ENCODE data around the gene DMKN.
"Not testable (repeated sequence)": the region's sequence is repeated elsewhere in the genome, so short reads cannot be mapped to it uniquely, and the experiment has no call there.

DMKN gene

GRCh38 chr19:35462476-35462953 is 50.9 kb downstream of the DMKN start:
- no peak for TF ChIP-seq POLR2A (IDR thresholded peaks at IDR 0.05; ENCODE audit: low read depth, low read length)
- FAIRE-seq (no peak), DNase-seq (ENCODE audit: insufficient read length, low spot score) (no peak)

- DNase-seq (ENCODE audit: insufficient read length, low spot score); FAIRE-seq: not testable (repeated sequence)
Observed at GRCh38 chr19:35461788-35462187, 51.7 kb downstream of the DMKN start.

GRCh38 chr19:35461060-35461459 is 52.4 kb downstream of the DMKN start:
- FAIRE-seq (no peak), DNase-seq (ENCODE audit: insufficient read length, low spot score) (no peak)
- TF ChIP-seq POLR2A (IDR thresholded peaks at IDR 0.05; ENCODE audit: low read depth, low read length) = no peak

- no peak for DNase-seq (ENCODE audit: insufficient read length, low spot score)
- TF ChIP-seq POLR2A (IDR thresholded peaks at IDR 0.05; ENCODE audit: low read depth, low read length) = no peak
- FAIRE-seq = no peak
Observed at GRCh38 chr19:35460608-35461007, 52.8 kb downstream of the DMKN start.

GRCh38 chr19:35459414-35460082 is 53.9 kb downstream of the DMKN start:
- no peak for TF ChIP-seq POLR2A (IDR thresholded peaks at IDR 0.05; ENCODE audit: low read depth, low read length)
- FAIRE-seq (no peak), DNase-seq (ENCODE audit: insufficient read length, low spot score) (no peak)

GRCh38 chr19:35458731-35459391 is 54.6 kb downstream of the DMKN start:
- no peak for FAIRE-seq
- no peak for TF ChIP-seq POLR2A (IDR thresholded peaks at IDR 0.05; ENCODE audit: low read depth, low read length)
- no peak for DNase-seq (ENCODE audit: insufficient read length, low spot score)

GRCh38 chr19:35458192-35458591 is 55.3 kb downstream of the DMKN start:
- TF ChIP-seq POLR2A (IDR thresholded peaks at IDR 0.05; ENCODE audit: low read depth, low read length) = no peak
- no peak for DNase-seq (ENCODE audit: insufficient read length, low spot score)
- no peak for FAIRE-seq

- FAIRE-seq = no peak
- no peak for TF ChIP-seq POLR2A (IDR thresholded peaks at IDR 0.05; ENCODE audit: low read depth, low read length)
- DNase-seq (ENCODE audit: insufficient read length, low spot score) = no peak
Observed at GRCh38 chr19:35457173-35457572, 56.3 kb downstream of the DMKN start.

GRCh38 chr19:35455616-35456201 is 57.7 kb downstream of the DMKN start:
- FAIRE-seq = no peak
- TF ChIP-seq POLR2A (IDR thresholded peaks at IDR 0.05; ENCODE audit: low read depth, low read length) = no peak
- no peak for DNase-seq (ENCODE audit: insufficient read length, low spot score)

- DNase-seq (ENCODE audit: insufficient read length, low spot score) (no peak), FAIRE-seq (no peak)
- TF ChIP-seq POLR2A (IDR thresholded peaks at IDR 0.05; ENCODE audit: low read depth, low read length) = no peak
Observed at GRCh38 chr19:35454663-35455062, 58.8 kb downstream of the DMKN start.

GRCh38 chr19:35451338-35452096 is 61.9 kb downstream of the DMKN start:
- DNase-seq (ENCODE audit: insufficient read length, low spot score) (no peak), FAIRE-seq (no peak)
- TF ChIP-seq POLR2A (IDR thresholded peaks at IDR 0.05; ENCODE audit: low read depth, low read length) = no peak

- TF ChIP-seq POLR2A (IDR thresholded peaks at IDR 0.05; ENCODE audit: low read depth, low read length) = no peak
- DNase-seq (ENCODE audit: insufficient read length, low spot score) (no peak), FAIRE-seq (no peak)
Observed at GRCh38 chr19:35449359-35450043, 63.9 kb downstream of the DMKN start.

GRCh38 chr19:35447606-35448469 is 65.6 kb downstream of the DMKN start, which contains the start of gene FFAR2:
Gene FFAR2 (plus strand): TSS chr19:35448257. CDS start chr19:35449715, 1,458 bp downstream.
- no peak for FAIRE-seq

More at GRCh38 chr19:35447606-35448469, 65.6 kb downstream of the DMKN start, which contains the start of gene FFAR2:
- DNase-seq (ENCODE audit: insufficient read length, low spot score) = no peak
- TF ChIP-seq POLR2A (IDR thresholded peaks at IDR 0.05; ENCODE audit: low read depth, low read length) = no peak

All from H54 (cell line).